Measurements from ENCODE around the gene SDCCAG8. TPM values are rescaled to one million over a fixed set of nuclear protein-coding genes. Genes with fewer than 3 reads are reported as not detected.

SDCCAG8 gene
- total RNA-seq, 1 donor from 2014 or later: 25.4 TPM

DNA sequence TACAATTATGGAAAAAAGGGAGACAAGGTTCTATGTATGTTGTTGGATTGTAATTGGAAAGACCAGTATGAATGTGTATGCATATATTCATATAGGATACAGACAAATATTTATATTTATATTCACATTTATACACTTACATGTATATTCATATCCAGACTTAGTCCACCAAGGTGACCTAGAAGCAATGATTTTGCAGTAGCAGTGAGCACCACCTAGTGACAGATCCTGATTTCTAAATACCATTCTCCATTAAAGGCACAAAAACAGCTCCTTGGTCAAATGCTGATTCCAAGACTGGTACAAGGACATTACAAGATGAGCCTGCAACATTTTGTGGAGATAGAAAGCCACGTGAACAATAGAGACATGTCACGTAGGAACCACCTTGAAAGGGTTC lies 153.4 kb downstream of the SDCCAG8 start:
- intact Hi-C loops (cut with micrococcal nuclease): loop anchor here (1.0 kb wide), 1 partner anchor 65 kb away; no protein-coding TSS in a partner anchor
- Mint-ChIP-seq H3K27me3 (ENCODE audit: low read depth) (no peaks in the 10 kb centered on the region), H3K36me3 (ENCODE audit: low read depth) (peaks cover 14% of the 10 kb centered on the region), H3K4me1 (ENCODE audit: low read depth) (peaks cover 23% of the 10 kb centered on the region), H3K27ac (no peak overlapping the region), H3K4me3 (ENCODE audit: low read depth) (no peak overlapping the region), H3K9me3 (no peaks in the 10 kb centered on the region)
- DNase-seq (ENCODE audit: low spot score): no peak

DNA sequence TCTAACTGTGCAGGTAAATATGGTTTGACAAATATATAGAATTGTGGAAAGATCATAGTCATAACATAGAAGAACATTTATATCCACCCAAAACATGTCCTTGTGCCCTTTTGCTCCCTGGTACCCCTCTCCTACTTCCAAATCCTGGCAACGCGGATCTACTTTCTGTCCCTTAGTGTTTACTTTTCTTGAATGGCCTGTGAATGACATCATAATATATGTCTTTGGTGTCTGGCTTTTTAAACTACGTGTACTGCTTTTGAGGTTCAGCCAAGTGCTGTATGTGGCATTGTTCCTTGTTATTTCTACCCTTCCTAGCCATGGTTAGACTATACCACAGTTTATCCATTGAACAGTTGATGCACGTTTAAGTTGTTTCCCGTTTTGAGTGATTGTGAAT lies 155.6 kb downstream of the SDCCAG8 start:
- no peak overlapping the region for H3K27ac Mint-ChIP-seq
- intact Hi-C loops (cut with micrococcal nuclease): no loop called here
- H3K4me1 Mint-ChIP-seq (ENCODE audit: low read depth): peaks cover 38% of the 10 kb centered on the region
- no peaks in the 10 kb centered on the region for H3K27me3 Mint-ChIP-seq (ENCODE audit: low read depth)
- H3K36me3 Mint-ChIP-seq (ENCODE audit: low read depth): peaks cover 14% of the 10 kb centered on the region
- H3K4me3 Mint-ChIP-seq (ENCODE audit: low read depth): no peak overlapping the region
- H3K9me3 Mint-ChIP-seq: no peaks in the 10 kb centered on the region
- no peak for DNase-seq (ENCODE audit: low spot score)

DNA sequence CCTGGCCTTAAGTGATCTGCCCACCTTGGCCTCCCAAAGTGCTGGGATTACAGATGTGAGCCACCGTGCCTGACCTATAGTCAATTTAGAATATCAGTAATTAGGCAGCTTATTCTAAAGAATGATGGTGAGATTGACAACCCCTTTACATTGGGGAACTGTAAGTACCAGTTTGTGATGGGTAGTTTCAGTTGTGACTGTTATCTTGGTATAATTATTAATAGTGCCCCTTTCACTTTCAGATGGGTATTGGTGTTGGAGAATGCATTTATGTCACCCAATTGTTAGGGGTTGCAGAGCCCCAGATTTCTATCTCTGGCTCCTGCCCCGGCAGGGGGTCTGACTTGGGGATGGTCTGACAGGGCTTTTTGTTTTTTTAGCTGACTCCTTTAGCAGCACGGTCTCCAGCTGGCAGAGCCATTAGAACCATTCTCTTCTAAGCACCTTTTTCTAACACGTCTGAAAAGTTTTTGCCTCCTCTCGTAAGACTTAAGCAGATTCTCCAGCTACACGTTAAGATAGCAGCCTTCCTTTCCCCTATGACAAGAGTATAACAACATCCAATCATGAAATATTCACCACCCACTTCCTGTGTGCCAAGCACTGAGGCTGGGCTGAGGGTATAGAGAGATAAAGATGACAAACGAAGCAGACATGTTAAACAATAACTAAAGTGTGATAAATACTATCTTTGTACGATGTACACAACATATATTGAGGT lies 157.8 kb downstream of the SDCCAG8 start:
- DNase-seq (ENCODE audit: low spot score): no peak
- peak overlapping the region; percentile 44 for H3K27ac Mint-ChIP-seq
- intact Hi-C loops (cut with micrococcal nuclease): no loop called here
- no peak overlapping the region for H3K4me3 Mint-ChIP-seq (ENCODE audit: low read depth)
- no peaks in the 10 kb centered on the region for H3K27me3 Mint-ChIP-seq (ENCODE audit: low read depth)
- peaks cover 40% of the 10 kb centered on the region for H3K4me1 Mint-ChIP-seq (ENCODE audit: low read depth)
- no peaks in the 10 kb centered on the region for H3K9me3 Mint-ChIP-seq
- peaks cover 11% of the 10 kb centered on the region for H3K36me3 Mint-ChIP-seq (ENCODE audit: low read depth)

DNA sequence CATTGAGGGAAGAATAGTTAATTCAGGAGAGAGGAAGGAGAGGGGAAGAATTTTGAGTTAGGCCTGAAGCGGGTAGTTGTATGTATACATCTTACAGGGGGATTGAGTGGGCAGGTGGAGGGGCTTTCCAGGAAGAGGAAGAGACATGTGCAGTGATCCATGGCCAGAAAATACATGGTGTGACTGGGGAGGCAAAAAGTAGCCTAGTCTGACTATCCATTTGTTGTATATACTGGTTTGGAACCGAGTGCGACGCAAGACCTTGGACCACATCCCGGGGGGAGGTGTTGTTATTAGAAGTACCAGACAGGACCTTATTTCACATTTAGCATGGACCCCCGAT lies 158.3 kb downstream of the SDCCAG8 start:
- peaks cover 16% of the 10 kb centered on the region for H3K36me3 Mint-ChIP-seq (ENCODE audit: low read depth)

DNA sequence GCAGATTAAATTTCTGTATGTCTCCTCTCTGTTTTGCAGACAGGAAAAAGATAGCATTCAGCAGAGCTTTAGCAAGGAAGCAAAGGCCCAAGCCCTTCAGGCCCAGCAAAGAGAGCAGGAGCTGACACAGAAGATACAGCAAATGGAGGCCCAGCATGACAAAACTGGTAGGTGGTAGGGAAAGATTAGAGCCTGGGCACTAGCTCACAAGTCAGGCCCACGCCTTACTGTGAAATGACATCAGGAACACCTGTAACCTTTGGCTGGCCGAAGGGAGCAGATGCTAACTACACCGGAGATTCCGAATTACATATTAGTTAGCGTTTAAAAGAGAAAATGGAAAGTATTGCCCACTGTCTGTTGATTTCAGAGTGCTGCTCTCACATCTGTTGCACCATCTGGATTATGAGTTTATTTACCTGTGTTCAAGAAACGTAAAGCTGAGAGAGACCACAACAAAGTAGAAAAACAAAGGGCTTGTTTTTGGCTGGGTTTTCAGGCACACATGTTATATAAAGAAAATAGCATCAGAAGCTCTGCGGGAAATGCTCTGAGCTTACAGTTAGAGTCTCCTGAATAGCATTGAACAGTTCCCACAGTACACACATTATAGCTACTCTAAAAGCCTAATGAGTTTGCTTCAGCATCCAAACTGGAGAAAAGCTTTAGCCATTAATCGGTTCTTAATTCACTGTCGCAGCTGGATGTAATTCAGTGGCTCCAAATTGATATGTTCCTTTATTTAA lies 160.0 kb downstream of the SDCCAG8 start:
- Mint-ChIP-seq H3K4me1 (ENCODE audit: low read depth) (peaks cover 58% of the 10 kb centered on the region), H3K27me3 (ENCODE audit: low read depth) (no peaks in the 10 kb centered on the region), H3K4me3 (ENCODE audit: low read depth) (peak overlapping the region; percentile 40), H3K9me3 (no peaks in the 10 kb centered on the region), H3K27ac (peak overlapping the region; percentile 47), H3K36me3 (ENCODE audit: low read depth) (peaks cover 16% of the 10 kb centered on the region)
- intact Hi-C loops (cut with micrococcal nuclease): loop anchor here (1.0 to 5.0 kb wide), 5 partner anchors 9 to 431 kb away; partner anchors contain the start of gene CEP170
- no peak for DNase-seq (ENCODE audit: low spot score)

More for the DNA sequence above, 158.3 kb downstream of the SDCCAG8 start:
- Mint-ChIP-seq H3K27ac (peak overlapping the region; percentile 44), H3K27me3 (ENCODE audit: low read depth) (no peaks in the 10 kb centered on the region), H3K4me1 (ENCODE audit: low read depth) (peaks cover 45% of the 10 kb centered on the region), H3K9me3 (no peaks in the 10 kb centered on the region), H3K4me3 (ENCODE audit: low read depth) (no peak overlapping the region)
- intact Hi-C loops (cut with micrococcal nuclease): no loop called here
- DNase-seq (ENCODE audit: low spot score): no peak

DNA sequence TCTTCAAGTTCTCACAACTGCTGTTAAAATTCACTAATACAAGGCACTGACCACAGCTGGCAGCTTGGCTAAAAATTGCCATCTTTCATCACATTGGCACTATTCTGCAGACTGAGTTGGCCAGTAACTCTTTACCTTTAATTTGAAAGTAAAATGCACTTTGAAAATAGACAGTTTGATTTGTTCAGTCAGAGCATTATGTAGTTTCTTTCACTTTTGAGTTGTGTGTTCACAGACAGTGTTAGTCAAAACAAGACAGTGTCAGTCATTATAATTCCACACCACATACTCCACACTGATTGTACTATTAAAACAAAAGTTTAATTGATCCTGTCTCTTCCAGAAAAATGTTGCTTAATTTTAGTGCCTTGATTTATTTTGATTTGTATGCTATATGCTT lies 160.7 kb downstream of the SDCCAG8 start:
- intact Hi-C loops (cut with micrococcal nuclease): loop anchor here (1.0 to 5.0 kb wide), 5 partner anchors 9 to 431 kb away; partner anchors contain the start of gene CEP170
- peaks cover 63% of the 10 kb centered on the region for H3K4me1 Mint-ChIP-seq (ENCODE audit: low read depth)
- H3K27ac Mint-ChIP-seq: peak overlapping the region; percentile 65
- DNase-seq (ENCODE audit: low spot score): no peak
- H3K4me3 Mint-ChIP-seq (ENCODE audit: low read depth): peak overlapping the region; percentile 40
- H3K36me3 Mint-ChIP-seq (ENCODE audit: low read depth): peaks cover 16% of the 10 kb centered on the region
- H3K27me3 Mint-ChIP-seq (ENCODE audit: low read depth): no peaks in the 10 kb centered on the region
- no peaks in the 10 kb centered on the region for H3K9me3 Mint-ChIP-seq

DNA sequence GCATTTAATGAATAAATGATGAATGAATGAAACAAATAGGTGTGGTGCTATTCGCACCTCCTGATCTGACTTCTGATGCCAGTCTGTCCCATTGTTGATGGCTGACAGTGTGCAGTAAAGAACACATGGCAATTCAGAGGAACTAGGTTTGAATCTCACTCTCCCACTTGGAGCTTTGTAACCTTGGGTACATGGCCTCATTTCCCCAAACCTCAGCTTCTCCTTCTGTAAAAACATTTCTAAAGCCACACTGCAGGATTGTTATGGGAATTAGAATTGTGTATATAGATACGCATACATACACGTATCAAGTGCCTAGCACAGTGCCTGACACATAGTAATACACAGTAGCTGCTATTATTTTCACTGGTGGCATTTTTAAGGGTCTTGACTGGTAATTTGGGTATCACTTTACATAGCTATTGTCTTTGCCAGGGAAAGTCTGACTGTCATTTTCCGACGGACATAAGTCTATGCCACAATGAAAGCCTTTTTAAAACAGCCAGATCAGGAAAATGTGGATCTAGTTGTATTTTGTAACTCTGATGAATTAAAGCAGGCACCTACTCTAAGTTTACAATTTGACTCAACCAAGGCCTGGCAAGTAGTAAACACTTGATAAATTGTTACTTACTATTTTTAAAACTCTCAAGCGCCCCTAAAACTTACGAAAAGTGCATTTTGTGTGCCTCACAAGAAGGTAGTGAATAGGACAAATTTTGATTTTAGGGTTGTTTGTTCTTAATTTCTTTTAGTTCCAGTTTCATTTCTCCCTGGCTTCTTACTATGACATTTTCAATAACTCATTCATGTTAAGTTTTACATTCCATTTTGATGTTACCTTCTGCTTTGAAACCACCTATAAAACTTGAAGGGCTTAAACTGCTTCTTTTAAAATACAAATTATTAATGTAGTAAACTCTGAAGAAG lies 164.4 kb downstream of the SDCCAG8 start:
- H3K4me1 Mint-ChIP-seq (ENCODE audit: low read depth): peaks cover 60% of the 10 kb centered on the region
- peaks cover 12% of the 10 kb centered on the region for H3K36me3 Mint-ChIP-seq (ENCODE audit: low read depth)
- no peak overlapping the region for H3K4me3 Mint-ChIP-seq (ENCODE audit: low read depth)
- no peak overlapping the region for H3K27ac Mint-ChIP-seq
- no peak for DNase-seq (ENCODE audit: low spot score)
- no peaks in the 10 kb centered on the region for H3K27me3 Mint-ChIP-seq (ENCODE audit: low read depth)
- intact Hi-C loops (cut with micrococcal nuclease): loop anchor here (5.0 kb wide), 1 partner anchor 627 kb away; no protein-coding TSS in a partner anchor
- no peaks in the 10 kb centered on the region for H3K9me3 Mint-ChIP-seq

DNA sequence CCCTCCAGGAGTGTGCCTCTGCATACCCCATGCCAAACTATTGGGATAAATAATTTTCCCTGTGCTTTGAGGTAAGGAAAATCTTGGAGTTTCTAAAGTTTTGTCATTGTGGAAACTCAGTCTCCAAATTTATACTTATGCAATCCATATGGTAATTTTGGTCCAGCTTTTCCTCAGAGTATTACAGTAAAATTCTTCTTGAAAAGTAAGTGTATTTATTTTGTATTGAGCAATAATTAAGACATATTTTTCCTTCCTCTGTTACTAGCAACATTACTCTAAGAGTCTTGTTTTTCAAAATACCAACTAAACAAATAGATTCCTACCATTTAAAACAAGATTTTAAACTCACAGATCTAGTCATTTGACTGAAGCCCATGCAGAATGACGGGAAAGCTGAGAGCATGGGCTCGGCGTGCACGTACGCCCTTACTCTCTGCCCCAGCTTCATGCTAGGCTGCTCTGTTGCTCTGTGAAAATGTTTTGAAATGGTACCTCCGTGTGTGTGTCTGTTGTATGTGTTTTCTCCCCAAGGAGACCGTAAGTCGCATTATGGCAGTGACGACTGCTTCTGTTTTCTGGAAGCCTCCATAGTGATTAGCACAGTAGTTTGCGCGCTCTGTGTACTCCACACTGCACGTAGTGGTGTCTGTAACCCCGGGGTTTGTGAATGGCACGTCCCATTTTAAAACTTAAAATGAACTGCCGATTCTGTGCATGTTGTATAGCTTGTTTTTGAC lies 165.3 kb downstream of the SDCCAG8 start:
- H3K27me3 Mint-ChIP-seq (ENCODE audit: low read depth): no peaks in the 10 kb centered on the region
- H3K4me1 Mint-ChIP-seq (ENCODE audit: low read depth): peaks cover 52% of the 10 kb centered on the region
- DNase-seq (ENCODE audit: low spot score): no peak
- H3K4me3 Mint-ChIP-seq (ENCODE audit: low read depth): peak overlapping the region; percentile 49
- H3K9me3 Mint-ChIP-seq: no peaks in the 10 kb centered on the region
- peaks cover 13% of the 10 kb centered on the region for H3K36me3 Mint-ChIP-seq (ENCODE audit: low read depth)
- intact Hi-C loops (cut with micrococcal nuclease): loop anchor here (5.0 kb wide), 1 partner anchor 626 kb away; no protein-coding TSS in a partner anchor
- peak overlapping the region; percentile 30 for H3K27ac Mint-ChIP-seq

DNA sequence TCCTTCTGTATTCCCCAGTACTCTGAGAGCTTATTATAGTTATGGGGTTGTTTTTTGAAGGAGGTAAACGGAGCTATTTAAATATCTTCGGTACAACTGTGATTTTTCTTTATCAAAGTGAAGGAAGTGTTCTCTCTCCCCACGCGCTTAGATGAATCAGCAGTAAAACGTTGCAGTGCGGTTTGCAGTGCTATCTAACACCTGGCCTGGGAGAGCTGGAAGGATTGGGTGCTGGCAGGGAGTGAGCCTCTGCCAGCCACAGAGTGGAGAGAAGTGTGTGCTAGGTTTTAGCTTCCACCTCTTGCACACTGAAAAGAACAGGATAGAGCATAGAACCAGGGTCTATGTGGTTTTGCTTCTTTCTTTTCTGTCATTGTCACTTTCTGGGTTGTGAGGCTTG lies 165.9 kb downstream of the SDCCAG8 start:
- H3K36me3 Mint-ChIP-seq (ENCODE audit: low read depth): peaks cover 16% of the 10 kb centered on the region
- DNase-seq (ENCODE audit: low spot score): peak; percentile 51
- no peaks in the 10 kb centered on the region for H3K27me3 Mint-ChIP-seq (ENCODE audit: low read depth)
- intact Hi-C loops (cut with micrococcal nuclease): loop anchor here (5.0 kb wide), 1 partner anchor 626 kb away; no protein-coding TSS in a partner anchor
- H3K9me3 Mint-ChIP-seq: no peaks in the 10 kb centered on the region
- peak overlapping the region; percentile 49 for H3K4me3 Mint-ChIP-seq (ENCODE audit: low read depth)
- peaks cover 46% of the 10 kb centered on the region for H3K4me1 Mint-ChIP-seq (ENCODE audit: low read depth)
- H3K27ac Mint-ChIP-seq: peak overlapping the region; percentile 43

DNA sequence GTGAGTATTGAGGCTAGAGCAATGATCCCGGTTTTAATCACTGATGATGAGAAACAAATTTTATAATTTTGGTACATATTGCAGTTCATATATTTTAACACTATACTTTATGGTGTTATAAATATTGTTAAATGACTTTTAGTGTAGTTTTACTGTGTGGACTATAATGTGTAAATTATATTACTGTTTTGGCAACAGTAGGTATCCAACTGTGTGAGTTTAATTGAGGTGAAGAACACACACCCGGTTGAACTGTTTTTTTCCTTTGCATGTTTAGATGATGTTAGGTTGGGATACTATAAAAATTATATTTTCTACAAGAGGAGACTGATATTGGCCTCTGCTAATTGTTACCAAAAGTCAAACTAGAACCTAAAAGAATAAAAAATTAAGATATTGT lies 166.5 kb downstream of the SDCCAG8 start:
- no peaks in the 10 kb centered on the region for H3K9me3 Mint-ChIP-seq
- DNase-seq (ENCODE audit: low spot score): no peak
- H3K4me3 Mint-ChIP-seq (ENCODE audit: low read depth): no peak overlapping the region
- H3K27ac Mint-ChIP-seq: peak overlapping the region; percentile 43
- H3K36me3 Mint-ChIP-seq (ENCODE audit: low read depth): peaks cover 19% of the 10 kb centered on the region
- H3K27me3 Mint-ChIP-seq (ENCODE audit: low read depth): no peaks in the 10 kb centered on the region
- intact Hi-C loops (cut with micrococcal nuclease): loop anchor here (5.0 kb wide), 1 partner anchor 625 kb away; no protein-coding TSS in a partner anchor
- peaks cover 40% of the 10 kb centered on the region for H3K4me1 Mint-ChIP-seq (ENCODE audit: low read depth)

DNA sequence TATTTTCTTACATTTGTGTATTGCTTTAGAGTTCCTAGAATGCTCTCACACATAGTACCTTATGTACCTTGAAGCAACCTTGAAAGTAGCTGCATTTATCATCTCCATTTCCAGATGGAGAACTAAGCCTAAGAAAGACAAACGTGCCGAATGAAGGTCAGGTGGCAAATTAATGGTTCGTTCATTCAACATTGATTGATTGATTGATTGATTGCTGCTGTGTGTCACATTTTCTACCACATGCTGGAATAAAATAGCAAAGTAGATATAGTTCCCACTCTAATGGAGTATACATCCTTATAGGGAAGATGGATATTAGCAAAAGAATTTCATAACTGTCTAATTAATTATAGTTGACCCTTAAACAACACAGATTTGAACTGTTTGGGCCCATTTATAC lies 172.2 kb downstream of the SDCCAG8 start:
- Mint-ChIP-seq H3K4me3 (ENCODE audit: low read depth) (no peak overlapping the region), H3K27me3 (ENCODE audit: low read depth) (no peaks in the 10 kb centered on the region), H3K36me3 (ENCODE audit: low read depth) (peaks cover 16% of the 10 kb centered on the region), H3K27ac (no peak overlapping the region), H3K9me3 (no peaks in the 10 kb centered on the region), H3K4me1 (ENCODE audit: low read depth) (peaks cover 3% of the 10 kb centered on the region)
- DNase-seq (ENCODE audit: low spot score): no peak
- intact Hi-C loops (cut with micrococcal nuclease): no loop called here

Data from activated T-helper 2 cell treated with anti-CD3 and anti-CD28 coated beads, Interferon-gamma antibody, Interleukin-2, Interleukin-4, amounts not matched to agents 10 μg/mL and 5 μg/mL and 100 μg/mL, durations not matched to agents 14 hours and 24 hours and 36 hours (primary cell).